Renal cortical epithelial cell (primary cell): ENCODE measurements around the gene CASZ1. TPM values are rescaled to one million over a fixed set of nuclear protein-coding genes. Genes with fewer than 3 reads are reported as not detected.
A peak's percentile ranks its signal among the peaks of the same experiment; 100 is the strongest.

Experiments used
- DNase-seq: peaks from one replicate; pipeline ENCODE4 v3.0.0-alpha.2; 2011; ENCODE audit warnings: low read depth
- total RNA-seq: library from RNA; depleted of rRNA; stranded (reverse); fragments of >200 nt; gene quantifications from 2 replicates; pipeline ENCODE4 v1.2.3, GENCODE V29; 2014

Gene CASZ1
- total RNA-seq, 1 donor from 2014 or later: 8.9 TPM

DNA sequence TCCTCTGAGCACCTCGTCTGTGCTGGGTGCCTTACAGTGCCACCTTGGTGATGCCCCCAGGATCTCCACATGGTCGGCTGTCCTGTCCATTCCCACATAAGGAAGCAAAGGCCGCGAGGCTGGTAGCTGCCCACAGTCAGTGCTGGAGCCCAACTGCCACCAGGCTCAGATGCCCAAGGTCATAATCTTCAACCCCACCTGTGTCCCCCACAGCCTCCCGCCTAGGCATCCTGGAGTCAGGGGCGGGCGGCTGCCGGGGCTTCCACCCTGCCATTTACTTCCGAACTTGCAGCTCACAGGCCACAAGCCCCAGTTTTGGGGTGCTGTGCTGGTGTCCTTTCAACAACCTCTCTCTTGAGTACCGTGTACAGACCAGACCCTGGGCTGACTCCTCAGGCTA lies 126.3 kb downstream of the CASZ1 start:
- DNase-seq: no peak

DNA sequence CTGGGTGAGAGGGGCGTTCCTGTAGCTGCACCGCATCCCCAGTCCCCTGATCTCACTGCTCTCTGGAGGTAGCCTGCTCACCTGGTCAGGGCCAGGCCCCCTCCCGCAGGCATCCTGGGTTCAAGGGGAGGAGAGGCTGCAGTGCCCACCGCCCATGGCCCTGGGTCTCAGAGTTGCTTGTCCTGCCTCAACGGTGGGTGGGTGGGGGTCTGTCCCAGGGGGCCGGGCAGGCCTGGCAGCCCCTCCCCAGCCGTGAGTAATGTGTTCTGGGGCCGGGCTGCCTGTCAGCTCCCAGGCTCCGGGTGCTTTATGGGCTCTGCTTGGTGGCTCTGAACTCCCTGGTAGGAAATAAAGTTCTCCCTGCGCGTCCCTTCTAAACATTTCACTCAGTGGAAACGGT lies 126.9 kb downstream of the CASZ1 start:
- no peak for DNase-seq

DNA sequence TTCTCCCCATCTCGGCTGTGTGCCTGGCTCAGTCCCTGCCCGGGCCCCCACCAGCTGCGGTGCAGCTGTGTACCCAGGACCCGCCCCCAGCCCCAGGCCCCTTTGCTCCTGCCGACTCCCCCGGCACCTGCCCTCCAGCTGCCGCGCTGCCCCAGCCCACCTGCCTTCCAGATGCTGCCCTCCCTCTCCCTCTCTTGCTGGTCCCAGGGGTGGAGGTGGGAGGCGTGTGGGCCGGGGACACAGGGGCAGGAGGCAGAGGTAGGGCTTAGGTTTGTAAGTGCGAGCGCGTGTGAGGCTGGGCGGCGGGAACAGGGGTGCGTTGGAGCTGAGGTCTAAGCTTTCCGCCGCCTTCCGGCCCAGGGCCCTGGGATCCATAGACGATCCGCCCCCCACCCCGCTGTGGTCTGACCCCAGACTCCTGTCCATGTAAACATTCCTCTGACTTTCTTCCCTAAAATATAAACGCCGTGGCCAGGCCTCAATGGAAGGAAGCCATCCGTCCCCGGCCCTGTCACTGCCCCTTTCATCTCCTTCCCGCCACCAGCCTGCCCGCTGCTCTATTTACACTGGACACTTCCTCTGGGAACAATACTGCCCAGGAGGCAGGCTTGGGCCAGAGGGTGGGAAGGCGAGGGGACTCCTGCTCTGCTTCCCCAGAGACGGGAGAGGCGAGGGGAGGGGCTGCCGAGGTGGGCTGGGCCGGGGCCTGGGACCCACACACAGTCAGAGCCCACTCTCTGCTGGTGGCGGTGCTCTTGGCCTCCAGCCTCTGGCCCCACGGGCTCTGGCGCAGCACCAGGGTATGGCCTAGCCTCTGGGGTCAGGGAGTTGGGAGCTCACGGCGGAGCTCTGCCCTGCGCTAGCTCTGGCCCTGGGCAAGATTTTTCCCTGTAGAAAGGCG lies 128.3 kb downstream of the CASZ1 start:
- DNase-seq: no peak

DNA sequence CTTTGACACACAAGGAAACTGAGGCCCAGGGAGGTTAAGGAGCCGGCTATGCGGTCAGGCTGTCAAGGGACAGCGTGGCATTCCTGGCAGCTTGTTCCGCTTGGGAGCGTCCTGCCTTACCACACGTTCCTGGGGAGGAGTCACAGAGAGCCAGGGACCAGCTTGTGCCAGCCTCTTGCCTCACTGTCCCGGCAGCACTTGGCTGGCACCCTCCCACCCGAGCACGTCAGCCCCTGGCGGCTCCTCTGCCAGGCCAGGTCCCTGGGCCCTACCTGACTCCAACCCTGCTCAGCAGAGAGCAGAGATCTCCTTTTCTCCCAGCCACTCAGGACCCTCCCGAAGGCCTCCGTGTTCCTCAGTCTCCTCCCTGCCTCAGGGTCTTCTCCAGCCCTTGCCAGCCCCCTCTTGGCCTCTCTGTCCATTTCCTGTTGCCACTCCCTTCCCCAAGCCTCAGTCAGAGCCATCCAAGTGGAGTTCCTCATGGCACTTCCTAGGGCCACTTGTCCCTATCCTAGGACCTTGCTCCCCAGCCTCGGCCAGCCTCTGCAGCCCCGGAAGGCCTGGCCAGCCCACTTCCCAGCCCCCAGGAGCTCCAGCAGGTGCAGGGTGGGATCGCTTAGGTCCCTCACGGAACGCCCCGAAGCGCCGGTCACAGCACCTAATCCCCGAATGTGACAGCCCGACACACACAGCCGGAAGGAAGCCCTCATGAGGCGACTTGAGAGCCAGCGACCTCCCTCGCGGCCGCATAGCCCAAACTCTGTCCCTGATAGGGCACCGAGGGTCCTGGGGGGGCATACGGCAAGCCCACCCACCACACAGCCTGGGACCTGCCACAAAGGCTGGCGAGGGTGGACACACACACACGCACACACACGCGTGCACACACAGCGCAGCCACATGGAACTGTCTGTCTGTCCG lies 130.3 kb downstream of the CASZ1 start:
- DNase-seq: peak; percentile 85

DNA sequence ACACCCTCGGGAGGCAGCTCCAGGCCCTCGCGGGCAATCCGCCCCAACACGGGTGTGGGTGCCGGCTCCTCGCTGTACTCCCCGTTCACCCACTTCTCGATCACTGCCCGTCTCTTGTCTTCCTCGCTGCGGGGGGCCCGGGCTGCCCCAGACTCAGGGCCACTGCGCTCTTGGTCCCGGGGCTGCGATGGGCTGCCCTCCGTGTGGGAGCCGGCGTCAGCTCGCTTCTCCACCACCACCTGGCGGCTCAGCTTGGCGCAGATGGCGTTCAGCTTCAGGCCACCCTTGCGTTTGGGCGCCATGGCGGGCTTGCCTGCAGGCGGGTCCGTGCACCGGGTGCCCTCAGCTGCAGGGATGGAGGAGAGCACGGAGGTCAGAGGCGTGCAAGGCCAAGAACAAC lies 131.2 kb downstream of the CASZ1 start:
- DNase-seq: no peak

DNA sequence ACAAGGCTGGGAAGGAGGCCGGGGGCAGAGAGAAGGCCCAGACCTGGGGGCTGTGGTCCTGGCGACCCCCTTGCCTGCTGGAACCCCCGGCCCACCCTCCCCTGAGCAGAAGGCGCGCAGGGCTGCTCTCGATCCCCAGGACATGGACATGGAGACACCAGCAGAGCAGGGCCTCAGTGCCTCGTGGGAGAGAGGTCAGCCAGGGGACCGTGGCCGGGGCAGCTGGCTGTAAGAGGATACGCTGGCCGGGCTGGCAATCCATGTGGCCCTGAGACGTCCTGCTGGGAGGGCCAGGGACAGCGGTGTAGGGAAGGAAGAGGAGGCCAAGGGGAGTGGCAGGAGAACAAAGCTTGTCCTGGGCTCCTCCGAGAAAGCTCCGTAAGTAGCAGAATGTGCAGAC lies 132.2 kb downstream of the CASZ1 start:
- DNase-seq: no peak

DNA sequence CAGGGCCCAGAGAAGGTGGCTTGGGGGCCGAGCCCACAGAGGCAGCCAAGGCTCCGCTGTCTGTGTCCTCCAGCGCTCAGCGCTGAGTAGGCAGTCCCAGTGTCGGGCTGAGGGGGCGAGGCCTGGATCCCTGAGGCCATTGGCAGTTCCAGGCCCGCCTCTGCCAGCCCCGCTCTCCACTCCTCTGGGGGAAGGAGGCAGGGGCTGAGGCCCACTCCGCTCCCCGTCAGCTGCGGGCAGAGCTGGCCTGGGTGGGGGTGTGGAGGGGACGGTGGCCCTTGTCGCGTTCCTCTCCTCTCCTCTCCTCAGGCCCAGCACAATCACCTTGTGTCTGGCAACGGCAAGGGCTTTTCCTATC lies 132.8 kb downstream of the CASZ1 start:
- no peak for DNase-seq

DNA sequence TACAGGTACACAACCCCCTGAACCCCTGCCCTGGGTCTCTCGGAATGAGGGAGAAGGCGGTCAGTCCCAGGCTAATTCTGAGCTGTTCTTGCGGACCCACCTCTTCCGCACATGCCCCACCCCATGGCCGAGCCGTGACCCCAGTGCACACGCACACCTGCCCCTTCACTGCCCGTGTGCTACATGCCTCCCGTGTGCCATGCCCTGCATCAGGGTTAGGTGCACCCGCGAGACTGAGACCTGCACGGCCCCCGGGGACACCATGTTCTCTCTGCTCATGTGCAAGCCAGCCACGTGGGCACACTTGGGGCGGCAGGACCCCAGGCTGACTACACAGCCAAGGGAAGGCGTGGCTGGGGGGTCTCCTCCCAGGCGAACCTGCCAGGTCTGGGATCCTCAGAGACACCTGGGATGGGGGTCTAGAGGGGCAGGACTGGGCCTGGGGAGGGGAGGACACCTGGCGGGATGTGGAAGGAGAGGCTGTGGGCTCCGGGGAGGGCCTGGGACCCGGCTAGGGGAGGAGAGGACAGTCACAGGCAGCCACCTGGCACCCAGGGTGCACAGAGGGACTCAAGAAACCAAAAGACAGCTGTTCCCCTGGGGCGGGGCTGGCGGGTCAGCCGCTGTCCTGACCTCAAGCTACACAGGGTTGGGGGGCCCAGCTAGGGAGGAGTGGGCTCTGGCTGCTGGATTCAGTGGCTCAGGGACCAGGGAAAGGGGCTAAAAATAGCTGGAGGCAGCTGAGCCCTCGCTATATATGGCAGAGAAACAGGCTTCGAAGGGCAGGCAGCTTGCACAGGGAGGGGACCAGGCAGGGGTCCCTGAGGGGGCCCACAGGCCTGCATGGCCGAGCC lies 133.4 kb downstream of the CASZ1 start:
- no peak for DNase-seq

DNA sequence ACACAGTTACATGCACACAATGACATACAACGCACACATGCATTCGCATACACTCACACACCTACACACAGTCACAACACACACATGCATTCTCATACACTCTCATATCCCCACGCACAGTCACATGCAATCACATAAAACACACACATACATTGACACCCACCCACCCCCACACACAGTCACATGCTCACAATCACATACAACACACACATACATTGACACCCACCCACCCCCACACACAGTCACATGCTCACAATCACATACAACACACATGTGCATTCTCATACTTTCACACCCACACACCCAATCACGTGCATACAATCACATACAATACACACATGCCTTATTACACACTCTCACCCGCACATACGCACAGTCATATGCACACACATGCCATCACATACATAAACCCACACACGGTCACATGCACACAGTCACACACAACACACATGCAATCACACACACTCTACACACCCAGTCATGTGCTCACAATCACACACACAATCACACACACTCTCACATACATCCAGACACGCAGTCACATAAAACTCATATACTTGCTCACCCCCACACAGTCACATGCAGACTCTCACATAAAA lies 134.3 kb downstream of the CASZ1 start:
- no peak for DNase-seq

DNA sequence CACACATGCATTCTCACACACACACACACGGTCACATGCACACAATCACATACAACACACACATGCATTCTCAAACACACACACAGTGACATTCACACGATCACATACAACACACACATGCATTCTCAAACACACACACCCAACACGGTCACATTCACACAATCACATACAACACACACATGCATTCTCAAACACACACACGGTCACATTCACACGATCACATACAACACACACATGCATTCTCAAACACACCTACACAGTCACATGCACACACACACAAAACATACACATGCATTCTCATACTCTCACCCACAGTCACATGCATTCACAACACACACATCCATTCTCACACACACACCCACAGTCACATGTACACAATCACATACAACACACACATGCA lies 135.0 kb downstream of the CASZ1 start:
- DNase-seq: no peak

DNA sequence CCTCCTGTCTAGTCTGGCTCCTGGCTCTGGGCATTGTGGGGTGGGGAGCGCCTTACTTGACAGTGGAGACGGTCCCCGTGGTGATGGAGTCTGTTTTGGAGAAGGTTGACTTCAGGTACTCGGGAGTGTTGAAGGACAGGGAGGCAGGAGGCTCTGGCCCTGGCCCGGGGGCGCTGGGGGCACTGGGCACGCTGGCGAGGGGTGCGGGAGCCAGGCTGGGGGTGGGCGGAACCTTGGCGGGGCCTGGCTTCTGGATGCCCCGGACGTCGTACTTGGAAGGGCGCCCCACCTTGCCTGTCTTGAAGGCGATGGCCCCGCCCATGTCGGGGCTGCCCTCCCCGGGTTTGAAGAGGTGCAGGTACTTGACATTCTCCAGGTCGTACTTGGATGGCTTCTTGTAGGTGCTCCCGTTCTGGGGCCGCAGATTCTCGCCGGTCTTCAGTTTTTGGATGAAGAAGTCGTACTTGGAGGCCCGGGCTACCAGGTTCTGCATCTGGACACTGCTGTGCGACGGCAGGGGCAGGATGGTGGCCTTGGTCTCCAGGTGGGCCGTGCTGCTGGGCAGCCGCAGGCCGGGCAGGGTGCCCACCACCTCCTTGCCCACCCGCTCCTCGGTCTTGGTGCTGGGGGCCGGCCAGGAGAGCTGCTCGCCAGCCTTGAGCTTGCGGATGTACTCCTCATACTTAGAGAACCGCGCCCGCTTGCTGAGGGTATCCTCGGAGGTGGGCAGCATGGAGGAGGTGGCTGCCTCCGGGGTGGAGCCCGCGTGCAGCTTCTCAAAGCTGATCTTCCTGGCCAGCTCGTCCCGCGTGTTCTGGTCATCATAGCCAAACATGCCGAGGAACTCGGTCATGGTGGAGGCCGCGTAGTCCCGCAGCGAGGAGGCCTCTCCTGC lies 136.6 kb downstream of the CASZ1 start:
- no peak for DNase-seq

DNA sequence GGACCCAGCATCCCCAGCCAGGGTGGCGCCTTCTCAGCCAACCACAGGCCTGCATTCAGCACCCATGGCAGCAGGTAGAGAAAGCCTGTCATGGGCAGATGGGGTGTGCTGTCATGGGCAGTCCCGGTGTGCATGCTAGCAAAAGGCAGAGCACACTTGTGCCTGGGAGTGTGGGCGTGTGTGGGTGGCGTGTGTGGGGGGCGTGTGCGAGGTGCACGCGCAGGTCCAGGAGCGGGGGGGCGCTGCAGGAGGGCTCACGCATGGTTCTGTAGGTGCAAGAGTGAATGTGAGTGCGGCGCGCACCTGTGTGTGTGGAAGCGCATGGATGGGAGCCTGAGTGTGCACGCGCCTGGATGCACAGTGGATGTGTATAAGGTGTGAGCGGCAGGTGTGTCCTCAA lies 137.2 kb downstream of the CASZ1 start:
- no peak for DNase-seq

DNA sequence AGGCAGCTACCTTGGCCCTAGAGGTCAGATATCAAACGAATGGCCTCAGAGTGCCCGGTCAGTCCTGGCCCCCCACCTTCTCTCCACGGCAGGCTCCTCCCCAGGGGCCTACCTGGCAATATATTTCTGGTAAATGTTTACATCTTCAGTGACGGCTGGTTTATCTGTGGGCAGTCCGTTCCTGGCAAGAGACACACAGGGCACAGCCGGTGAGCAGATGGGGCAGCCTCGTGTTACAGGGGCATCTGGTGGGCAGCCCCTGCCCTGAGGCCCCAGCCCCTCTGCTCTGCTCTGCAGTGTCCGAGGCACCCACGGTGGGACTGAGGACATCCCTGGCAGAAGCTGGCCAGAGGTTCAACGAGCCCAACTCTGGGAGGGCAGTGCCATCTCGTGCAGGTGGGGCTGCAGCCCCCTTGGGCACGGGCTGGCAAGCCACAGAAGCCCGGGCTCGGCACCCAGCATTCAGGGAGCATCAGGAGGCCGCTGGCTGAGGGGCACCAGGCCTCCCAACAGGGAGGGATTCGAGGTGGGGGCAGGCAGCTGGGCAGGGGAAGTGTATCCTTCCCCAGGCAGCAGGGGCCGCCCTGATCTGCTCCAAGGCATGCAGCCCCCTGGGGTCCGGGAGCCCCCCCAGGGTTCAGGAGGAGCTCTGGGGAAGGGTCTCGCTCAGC lies 137.9 kb downstream of the CASZ1 start:
- no peak for DNase-seq

DNA sequence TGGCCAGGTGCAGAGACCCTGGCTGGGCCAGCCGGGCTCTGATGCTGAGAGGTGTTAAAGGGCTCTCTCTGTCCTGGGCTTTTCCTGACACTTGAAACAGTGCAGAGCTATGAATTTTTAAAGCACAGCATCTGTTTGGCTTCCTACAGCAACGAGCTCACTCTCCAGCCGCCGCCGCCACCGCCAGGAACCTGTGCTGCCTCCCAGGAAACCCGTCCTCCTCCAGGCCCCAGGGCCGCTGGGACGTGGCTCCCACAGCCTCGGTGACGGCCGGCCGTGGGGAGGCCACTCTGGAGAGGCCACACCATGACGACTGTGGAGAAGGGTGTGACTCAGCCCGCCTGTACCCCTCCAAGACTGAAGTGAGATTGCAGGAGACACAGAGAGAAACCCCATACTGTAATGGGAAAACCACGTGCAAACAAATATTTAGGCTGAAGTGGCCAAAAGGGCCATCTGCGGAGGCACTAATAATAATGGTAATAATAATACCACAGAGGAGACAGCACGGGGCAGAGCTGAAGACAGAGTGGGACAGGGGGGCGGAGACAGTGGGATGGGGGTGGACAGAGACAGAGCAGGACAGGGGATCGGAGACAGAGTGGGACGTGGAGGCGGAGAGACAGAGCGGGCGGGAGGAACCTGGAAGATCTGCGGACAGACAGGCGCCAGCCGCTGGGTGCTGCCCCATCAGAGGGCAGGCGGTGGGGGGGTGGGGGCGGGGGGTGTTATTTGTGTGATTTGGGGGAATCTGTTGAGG lies 139.2 kb downstream of the CASZ1 start:
- no peak for DNase-seq

DNA sequence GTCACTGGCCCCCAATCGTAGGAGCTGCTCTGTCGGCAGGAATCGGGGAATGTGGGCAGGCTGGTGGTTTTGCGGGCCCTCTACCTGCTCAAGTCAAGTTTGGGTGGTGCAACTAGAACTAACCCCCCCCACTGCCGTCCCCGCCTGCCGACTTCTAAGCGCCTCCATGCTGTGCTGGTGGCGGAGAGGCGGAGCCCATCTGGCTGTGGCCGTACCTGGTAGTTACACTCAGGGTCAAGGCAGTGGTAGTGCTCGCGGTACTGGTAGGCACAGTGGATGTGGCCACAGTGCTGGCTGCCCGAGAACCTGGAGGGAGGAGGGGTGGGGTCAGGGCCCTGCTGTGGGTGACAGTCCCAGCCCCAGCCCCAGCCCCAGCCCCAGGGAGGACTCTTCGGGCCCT lies 140.0 kb downstream of the CASZ1 start:
- no peak for DNase-seq

DNA sequence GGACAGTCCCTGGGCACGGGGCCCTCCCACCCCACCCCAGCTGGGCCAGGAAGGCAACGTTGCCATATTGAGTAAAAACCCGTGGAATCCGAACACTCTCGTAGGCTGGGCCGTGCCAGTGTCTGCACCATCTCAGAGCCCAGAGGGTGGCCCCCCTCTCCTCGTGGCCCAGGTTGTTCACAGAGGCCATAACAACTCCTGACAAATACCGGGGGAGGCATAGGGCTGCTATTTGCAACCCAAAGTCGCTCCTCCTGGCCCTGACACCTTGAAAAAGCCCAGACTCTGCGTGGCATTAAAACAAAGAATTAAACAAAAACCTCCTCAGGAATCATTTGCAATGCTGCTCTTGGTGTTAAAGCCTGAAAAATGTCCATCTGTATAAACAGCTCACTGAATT lies 141.4 kb downstream of the CASZ1 start:
- no peak for DNase-seq

DNA sequence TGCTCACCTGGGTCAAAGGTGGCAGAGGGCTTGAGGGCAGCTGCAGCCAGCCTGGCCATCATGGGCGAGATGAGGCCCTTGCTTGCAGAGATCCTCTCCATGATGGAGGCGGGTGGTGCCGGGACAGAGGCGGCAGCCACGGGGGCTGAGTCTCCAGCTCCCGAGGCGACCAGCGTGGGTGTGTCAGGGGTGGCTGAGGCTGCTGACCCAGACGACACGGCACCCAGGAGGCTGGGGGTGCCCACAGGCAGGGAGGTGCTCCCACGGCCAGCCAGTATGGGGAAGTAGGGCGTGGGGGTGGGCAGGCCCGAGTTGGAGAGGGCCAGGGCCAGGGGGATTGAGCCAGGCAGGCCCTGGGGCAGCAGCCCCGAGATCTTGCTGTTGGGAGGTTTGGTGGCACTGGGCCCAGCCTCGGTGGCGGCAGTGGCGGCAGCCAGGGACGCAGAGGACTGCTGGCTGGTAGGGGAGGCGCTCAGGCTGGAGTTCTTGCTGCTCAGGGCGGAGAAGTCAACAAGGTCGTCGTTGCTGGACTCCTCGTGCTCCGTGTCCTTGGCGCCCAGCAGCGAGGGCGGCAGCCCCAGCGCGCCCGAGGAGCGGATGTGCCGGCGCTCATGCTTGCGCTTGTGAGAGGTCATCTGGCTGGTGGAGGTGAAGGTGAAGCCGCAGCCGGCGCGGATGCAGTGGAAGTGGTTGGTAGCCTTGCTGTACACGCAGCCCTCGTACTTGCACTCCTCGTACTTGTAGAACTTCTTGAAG lies 142.9 kb downstream of the CASZ1 start:
- DNase-seq: no peak

DNA sequence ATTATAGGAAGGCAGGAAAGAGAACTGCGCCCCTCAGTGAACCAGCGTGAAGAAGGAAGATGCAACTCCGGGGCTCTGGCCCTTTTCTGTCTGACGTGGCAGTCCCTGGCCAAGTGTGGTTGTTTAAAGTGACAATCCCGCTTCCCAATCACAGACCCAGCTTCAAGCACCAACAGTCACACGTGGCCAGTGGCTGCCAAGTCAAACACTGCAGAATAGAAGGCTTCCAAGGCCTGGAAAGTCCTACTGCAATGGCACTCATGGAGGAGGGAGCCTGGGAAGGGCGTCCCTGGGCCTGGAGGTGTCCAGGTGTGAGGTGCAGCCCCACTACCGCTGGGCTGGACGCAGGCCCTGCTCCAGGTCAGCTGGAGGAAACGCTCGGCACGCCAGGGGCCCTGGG lies 143.8 kb downstream of the CASZ1 start:
- no peak for DNase-seq
